HAP-1 (cell line): ENCODE measurements around the gene TFR2.

Experiments used
- DNase-seq, 2 experiments: peaks; one replicate each; pipeline ENCODE4 v3.0.0-alpha.2; 2016 to 2020; ENCODE audit warnings: low spot score in 2 of 2
- H3K27me3 ChIP-seq: fragments of 250-450 bp; sonication (Bioruptor Pico); 2 replicates; pipeline ENCODE4 v1.5.1; 2020; ENCODE audit warnings: low read depth, mild to moderate bottlenecking, moderate library complexity
- H3K36me3 ChIP-seq: fragments of 250-450 bp; sonication (Bioruptor Pico); replicated peaks from 2 replicates; pipeline ENCODE4 v1.5.1; 2020; ENCODE audit warnings: mild to moderate bottlenecking
- H3K4me1 ChIP-seq: fragments of 250-450 bp; sonication (Bioruptor Pico); 2 replicates; pipeline ENCODE4 v1.5.1; 2020; ENCODE audit warnings: mild to moderate bottlenecking
- H3K4me3 ChIP-seq: fragments of 250-450 bp; sonication (Bioruptor Pico); 2 replicates; pipeline ENCODE4 v1.5.1; 2020; ENCODE audit warnings: mild to moderate bottlenecking, moderate library complexity
- H3K9me3 ChIP-seq: fragments of 250-450 bp; sonication (Bioruptor Pico); 2 replicates; pipeline ENCODE4 v1.5.1; 2020; ENCODE audit warnings: mild to moderate bottlenecking, moderate library complexity
- in situ Hi-C: fragments of 300-500 bp; cut with MboI; formaldehyde crosslinking; loops from 3 replicates; pipeline ENCODE4 v1.14.3; 2020; ENCODE audit warnings: low sequenced_read_pairs, inconsistent platforms, mixed read lengths

The TFR2 gene

GRCh38 chr7:100604028-100604975 is 37.0 kb downstream of the TFR2 start:
- no peaks in the 10 kb centered on the region for H3K27me3 ChIP-seq
- peak; percentile 74 to 91 for DNase-seq
- no peaks in the 10 kb centered on the region for H3K36me3 ChIP-seq
- H3K4me3 ChIP-seq: peak overlapping the region; percentile 65
- no peaks in the 10 kb centered on the region for H3K9me3 ChIP-seq
- H3K4me1 ChIP-seq: peaks cover 7% of the 10 kb centered on the region
- in situ Hi-C loops: no loop called here

- in situ Hi-C loops: no loop called here
- Histone ChIP-seq H3K27me3 (no peaks in the 10 kb centered on the region), H3K4me3 (peak overlapping the region; percentile 65), H3K4me1 (peaks cover 7% of the 10 kb centered on the region), H3K36me3 (no peaks in the 10 kb centered on the region), H3K9me3 (no peaks in the 10 kb centered on the region)
- peak in 1 of 2 experiments; percentile 39 for DNase-seq
These were observed 37.7 kb downstream of the TFR2 start for GRCh38 chr7:100603726-100604027.

- in situ Hi-C loops: no loop called here
- Histone ChIP-seq H3K27me3 (no peaks in the 10 kb centered on the region), H3K9me3 (no peaks in the 10 kb centered on the region), H3K4me3 (no peak overlapping the region), H3K4me1 (peaks cover 7% of the 10 kb centered on the region), H3K36me3 (no peaks in the 10 kb centered on the region)
- peak in 1 of 2 experiments; percentile 76 for DNase-seq
These were observed 38.2 kb downstream of the TFR2 start for GRCh38 chr7:100602889-100603725.

- in situ Hi-C loops: no loop called here
- no peak overlapping the region for H3K4me3 ChIP-seq
- H3K4me1 ChIP-seq: peaks cover 7% of the 10 kb centered on the region
- H3K27me3 ChIP-seq: no peaks in the 10 kb centered on the region
- DNase-seq: no peak
- no peaks in the 10 kb centered on the region for H3K9me3 ChIP-seq
- no peaks in the 10 kb centered on the region for H3K36me3 ChIP-seq
These were observed 40.7 kb downstream of the TFR2 start for GRCh38 chr7:100600730-100601038.

GRCh38 chr7:100599911-100600729 is 41.2 kb downstream of the TFR2 start:
- H3K4me3 ChIP-seq: no peak overlapping the region
- H3K9me3 ChIP-seq: no peaks in the 10 kb centered on the region
- in situ Hi-C loops: no loop called here
- DNase-seq: no peak
- H3K27me3 ChIP-seq: no peaks in the 10 kb centered on the region
- H3K4me1 ChIP-seq: peaks cover 7% of the 10 kb centered on the region
- no peaks in the 10 kb centered on the region for H3K36me3 ChIP-seq

- H3K9me3 ChIP-seq: no peaks in the 10 kb centered on the region
- H3K36me3 ChIP-seq: no peaks in the 10 kb centered on the region
- H3K4me3 ChIP-seq: no peak overlapping the region
- no peaks in the 10 kb centered on the region for H3K27me3 ChIP-seq
- in situ Hi-C loops: no loop called here
- DNase-seq: no peak
- H3K4me1 ChIP-seq: peaks cover 3% of the 10 kb centered on the region; the same call in 1 of the 2 replicates
These were observed 42.9 kb downstream of the TFR2 start for GRCh38 chr7:100598425-100598824.

GRCh38 chr7:100595188-100595587 is 46.2 kb downstream of the TFR2 start:
- no peak overlapping the region for H3K4me3 ChIP-seq
- H3K27me3 ChIP-seq: no peaks in the 10 kb centered on the region
- H3K36me3 ChIP-seq: no peaks in the 10 kb centered on the region
- H3K9me3 ChIP-seq: no peaks in the 10 kb centered on the region
- DNase-seq: no peak
- H3K4me1 ChIP-seq: no peaks in the 10 kb centered on the region
- in situ Hi-C loops: no loop called here

- no peaks in the 10 kb centered on the region for H3K4me1 ChIP-seq
- in situ Hi-C loops: no loop called here
- no peak overlapping the region for H3K4me3 ChIP-seq
- H3K27me3 ChIP-seq: no peaks in the 10 kb centered on the region
- no peak for DNase-seq
- H3K9me3 ChIP-seq: no peaks in the 10 kb centered on the region
- no peaks in the 10 kb centered on the region for H3K36me3 ChIP-seq
These were observed 49.8 kb downstream of the TFR2 start for GRCh38 chr7:100591596-100591995.

- no peaks in the 10 kb centered on the region for H3K27me3 ChIP-seq
- no peaks in the 10 kb centered on the region for H3K4me1 ChIP-seq
- no peaks in the 10 kb centered on the region for H3K9me3 ChIP-seq
- DNase-seq: no peak
- in situ Hi-C loops: no loop called here
- H3K4me3 ChIP-seq: no peak overlapping the region
- no peaks in the 10 kb centered on the region for H3K36me3 ChIP-seq
These were observed 51.1 kb downstream of the TFR2 start for GRCh38 chr7:100590077-100590737.

- in situ Hi-C loops: no loop called here
- no peak for DNase-seq
- H3K4me1 ChIP-seq: peaks cover 4% of the 10 kb centered on the region
- H3K27me3 ChIP-seq: no peaks in the 10 kb centered on the region
- H3K36me3 ChIP-seq: no peaks in the 10 kb centered on the region
- H3K4me3 ChIP-seq: no peak overlapping the region
- no peaks in the 10 kb centered on the region for H3K9me3 ChIP-seq
These were observed 51.9 kb downstream of the TFR2 start for GRCh38 chr7:100589341-100589947.

GRCh38 chr7:100588438-100588837 is 52.9 kb downstream of the TFR2 start:
- peak; percentile 28 to 50 for DNase-seq

GRCh38 chr7:100586266-100587025 is 54.9 kb downstream of the TFR2 start, which contains the start of gene FBXO24:
TSS of gene FBXO24 (plus strand) at chr7:100586328. CDS start at chr7:100586626, 298 bp downstream.
- in situ Hi-C loops: no loop called here
- peaks cover 2% of the 10 kb centered on the region; the same call in 1 of the 2 replicates for H3K36me3 ChIP-seq
- peak; percentile 99 to 100 for DNase-seq
- H3K4me3 ChIP-seq: peak within 1 kb of the TSS; percentile 76
- H3K9me3 ChIP-seq: no peaks in the 10 kb centered on the region
- no peaks in the 10 kb centered on the region for H3K27me3 ChIP-seq
- H3K4me1 ChIP-seq: peaks cover 4% of the 10 kb centered on the region

More at GRCh38 chr7:100588438-100588837, 52.9 kb downstream of the TFR2 start:
- in situ Hi-C loops: no loop called here
- Histone ChIP-seq H3K27me3 (no peaks in the 10 kb centered on the region), H3K9me3 (no peaks in the 10 kb centered on the region), H3K36me3 (no peaks in the 10 kb centered on the region), H3K4me3 (no peak overlapping the region), H3K4me1 (peaks cover 4% of the 10 kb centered on the region)
